Dendritic cell treated with granulocyte-macrophage colony-stimulating factor and Interleukin-4, amounts not matched to agents 40 ng/mL and 50 ng/mL, for 4 days (primary cell): ENCODE data around the gene APOH.

Source experiments
- H3K27ac Mint-ChIP-seq: one replicate; pipeline ENCODE4 v1.8.0; 2022; ENCODE audit warnings: mild to moderate bottlenecking, mixed read lengths
- H3K27me3 Mint-ChIP-seq: one replicate; pipeline ENCODE4 v1.8.0; 2022; ENCODE audit warnings: mild to moderate bottlenecking, mixed read lengths
- H3K36me3 Mint-ChIP-seq: one replicate; pipeline ENCODE4 v1.8.0; 2022; ENCODE audit warnings: low read depth, mixed read lengths
- H3K4me1 Mint-ChIP-seq: one replicate; pipeline ENCODE4 v1.8.0; 2022; ENCODE audit warnings: low read depth, mixed read lengths
- H3K4me3 Mint-ChIP-seq: one replicate; pipeline ENCODE4 v1.8.0; 2022; ENCODE audit warnings: mild to moderate bottlenecking, moderate library complexity, mixed read lengths
- H3K9me3 Mint-ChIP-seq: one replicate; pipeline ENCODE4 v1.8.0; 2022; ENCODE audit warnings: mixed read lengths
- intact Hi-C: fragments of 100-400 bp; cut with micrococcal nuclease; formaldehyde crosslinking; loops from one replicate; pipeline ENCODE4 v1.15.0; 2022

APOH gene

GRCh38 chr17:66228887-66229782 lies at the start of gene APOH:
Gene APOH, minus strand, starts transcription at chr17:66229415. Its CDS starts 36 bp downstream, at chr17:66229379.
- H3K4me1 Mint-ChIP-seq: peaks cover 7% of the 10 kb centered on the region
- no peak within 1 kb of the TSS for H3K4me3 Mint-ChIP-seq
- H3K36me3 Mint-ChIP-seq: no peaks in the 10 kb centered on the region
- no peak within 1 kb of the TSS for H3K27ac Mint-ChIP-seq
- H3K27me3 Mint-ChIP-seq: peaks cover 6% of the 10 kb centered on the region
- intact Hi-C loops: no loop called here
- no peaks in the 10 kb centered on the region for H3K9me3 Mint-ChIP-seq

GRCh38 chr17:66277191-66277590 lies 48.0 kb upstream of the APOH start:
- H3K27ac Mint-ChIP-seq: no peak overlapping the region
- no peaks in the 10 kb centered on the region for H3K4me1 Mint-ChIP-seq
- intact Hi-C loops: no loop called here
- H3K9me3 Mint-ChIP-seq: no peaks in the 10 kb centered on the region
- no peak overlapping the region for H3K4me3 Mint-ChIP-seq
- peaks cover 15% of the 10 kb centered on the region for H3K27me3 Mint-ChIP-seq
- H3K36me3 Mint-ChIP-seq: no peaks in the 10 kb centered on the region

GRCh38 chr17:66276328-66276937 lies 47.2 kb upstream of the APOH start:
- H3K9me3 Mint-ChIP-seq: no peaks in the 10 kb centered on the region
- H3K4me3 Mint-ChIP-seq: no peak overlapping the region
- no peaks in the 10 kb centered on the region for H3K4me1 Mint-ChIP-seq

GRCh38 chr17:66275651-66276050 lies 46.4 kb upstream of the APOH start:
- Mint-ChIP-seq H3K27ac (no peak overlapping the region), H3K36me3 (no peaks in the 10 kb centered on the region), H3K9me3 (no peaks in the 10 kb centered on the region), H3K27me3 (peaks cover 24% of the 10 kb centered on the region), H3K4me3 (no peak overlapping the region), H3K4me1 (no peaks in the 10 kb centered on the region)
- intact Hi-C loops: no loop called here

More at GRCh38 chr17:66276328-66276937, 47.2 kb upstream of the APOH start:
- intact Hi-C loops: no loop called here
- Mint-ChIP-seq H3K27me3 (peaks cover 18% of the 10 kb centered on the region), H3K27ac (no peak overlapping the region), H3K36me3 (no peaks in the 10 kb centered on the region)

GRCh38 chr17:66273586-66273848 lies 44.3 kb upstream of the APOH start:
- Mint-ChIP-seq H3K36me3 (no peaks in the 10 kb centered on the region), H3K4me1 (no peaks in the 10 kb centered on the region), H3K4me3 (no peak overlapping the region), H3K27ac (no peak overlapping the region), H3K27me3 (peaks cover 25% of the 10 kb centered on the region), H3K9me3 (no peaks in the 10 kb centered on the region)
- intact Hi-C loops: no loop called here

- no peaks in the 10 kb centered on the region for H3K4me1 Mint-ChIP-seq
- intact Hi-C loops: no loop called here
- peaks cover 21% of the 10 kb centered on the region for H3K27me3 Mint-ChIP-seq
- H3K9me3 Mint-ChIP-seq: no peaks in the 10 kb centered on the region
- H3K4me3 Mint-ChIP-seq: no peak overlapping the region
- no peak overlapping the region for H3K27ac Mint-ChIP-seq
- H3K36me3 Mint-ChIP-seq: no peaks in the 10 kb centered on the region
These were observed 43.8 kb upstream of the APOH start for GRCh38 chr17:66272811-66273585.

- no peak overlapping the region for H3K27ac Mint-ChIP-seq
- no peaks in the 10 kb centered on the region for H3K4me1 Mint-ChIP-seq
- no peaks in the 10 kb centered on the region for H3K9me3 Mint-ChIP-seq
- H3K4me3 Mint-ChIP-seq: no peak overlapping the region
- peaks cover 19% of the 10 kb centered on the region for H3K27me3 Mint-ChIP-seq
- H3K36me3 Mint-ChIP-seq: no peaks in the 10 kb centered on the region
- intact Hi-C loops: no loop called here
These were observed 42.3 kb upstream of the APOH start for GRCh38 chr17:66271512-66271911.

- Mint-ChIP-seq H3K4me3 (no peak overlapping the region), H3K4me1 (no peaks in the 10 kb centered on the region), H3K9me3 (no peaks in the 10 kb centered on the region), H3K27me3 (peaks cover 15% of the 10 kb centered on the region), H3K36me3 (no peaks in the 10 kb centered on the region), H3K27ac (no peak overlapping the region)
- intact Hi-C loops: no loop called here
These were observed 40.9 kb upstream of the APOH start for GRCh38 chr17:66270106-66270505.

GRCh38 chr17:66268247-66268927 lies 39.2 kb upstream of the APOH start:
- H3K4me3 Mint-ChIP-seq: no peak overlapping the region
- no peak overlapping the region for H3K27ac Mint-ChIP-seq
- intact Hi-C loops: no loop called here
- no peaks in the 10 kb centered on the region for H3K4me1 Mint-ChIP-seq
- no peaks in the 10 kb centered on the region for H3K9me3 Mint-ChIP-seq
- no peaks in the 10 kb centered on the region for H3K36me3 Mint-ChIP-seq
- H3K27me3 Mint-ChIP-seq: peaks cover 20% of the 10 kb centered on the region

GRCh38 chr17:66264696-66265095 lies 35.5 kb upstream of the APOH start:
- H3K27me3 Mint-ChIP-seq: peaks cover 10% of the 10 kb centered on the region
- no peaks in the 10 kb centered on the region for H3K4me1 Mint-ChIP-seq
- H3K4me3 Mint-ChIP-seq: no peak overlapping the region
- H3K9me3 Mint-ChIP-seq: no peaks in the 10 kb centered on the region
- H3K36me3 Mint-ChIP-seq: no peaks in the 10 kb centered on the region
- intact Hi-C loops: no loop called here
- H3K27ac Mint-ChIP-seq: no peak overlapping the region

- no peaks in the 10 kb centered on the region for H3K4me1 Mint-ChIP-seq
- intact Hi-C loops: no loop called here
- H3K27ac Mint-ChIP-seq: no peak overlapping the region
- no peak overlapping the region for H3K4me3 Mint-ChIP-seq
- no peaks in the 10 kb centered on the region for H3K9me3 Mint-ChIP-seq
- no peaks in the 10 kb centered on the region for H3K36me3 Mint-ChIP-seq
- peaks cover 15% of the 10 kb centered on the region for H3K27me3 Mint-ChIP-seq
These were observed 33.6 kb upstream of the APOH start for GRCh38 chr17:66262767-66263166.

GRCh38 chr17:66260688-66261087 lies 31.5 kb upstream of the APOH start:
- H3K36me3 Mint-ChIP-seq: no peaks in the 10 kb centered on the region
- no peaks in the 10 kb centered on the region for H3K9me3 Mint-ChIP-seq
- H3K27ac Mint-ChIP-seq: no peak overlapping the region

GRCh38 chr17:66260275-66260674 lies 31.1 kb upstream of the APOH start:
- peaks cover 17% of the 10 kb centered on the region for H3K27me3 Mint-ChIP-seq

More at GRCh38 chr17:66260688-66261087, 31.5 kb upstream of the APOH start:
- intact Hi-C loops: no loop called here
- Mint-ChIP-seq H3K4me3 (no peak overlapping the region), H3K4me1 (no peaks in the 10 kb centered on the region), H3K27me3 (peaks cover 17% of the 10 kb centered on the region)

More at GRCh38 chr17:66260275-66260674, 31.1 kb upstream of the APOH start:
- Mint-ChIP-seq H3K4me1 (no peaks in the 10 kb centered on the region), H3K9me3 (no peaks in the 10 kb centered on the region), H3K36me3 (no peaks in the 10 kb centered on the region), H3K4me3 (no peak overlapping the region), H3K27ac (no peak overlapping the region)
- intact Hi-C loops: no loop called here
